Epithelial cell of proximal tubule (primary cell): ENCODE data around the gene HDAC9. TPM values are rescaled to one million over a fixed set of nuclear protein-coding genes. Genes with fewer than 3 reads are reported as not detected.

Experiments used
- DNase-seq: peaks from one replicate; pipeline ENCODE4 v3.0.0-alpha.2; 2011; ENCODE audit warnings: low read depth
- H3K4me3 ChIP-seq: 2 replicates; pipeline ENCODE4 v1.5.1; 2011; ENCODE audit warnings: low read depth, mild to moderate bottlenecking, low read length
- CTCF ChIP-seq: conservative IDR thresholded peaks from 2 replicates; pipeline ENCODE4 v1.5.1; 2012; ENCODE audit warnings: low read depth, mild to moderate bottlenecking, low read length
- total RNA-seq: library from RNA; depleted of rRNA; stranded (reverse); fragments of >200 nt; gene quantifications from 2 replicates; pipeline ENCODE4 v1.2.3, GENCODE V29; 2015

Gene HDAC9
- total RNA-seq, 1 donor from 2014 or later, result 35.5 TPM

- H3K4me3 ChIP-seq, result no peak overlapping the region
- no peak for TF ChIP-seq CTCF
- no peak for DNase-seq
These were observed 199.4 kb downstream of the HDAC9 start for GRCh38 chr7:18694911-18695310.

GRCh38 chr7:18698258-18698734 is 202.7 kb downstream of the HDAC9 start:
- no peak overlapping the region for H3K4me3 ChIP-seq
- DNase-seq, result no peak
- no peak for TF ChIP-seq CTCF

GRCh38 chr7:18700147-18700546 is 204.6 kb downstream of the HDAC9 start:
- DNase-seq, result no peak
- TF ChIP-seq CTCF, result peak; percentile 26

GRCh38 chr7:18702071-18702829 is 206.7 kb downstream of the HDAC9 start:
- TF ChIP-seq CTCF, result no peak
- no peak overlapping the region for H3K4me3 ChIP-seq
- DNase-seq, result no peak

More at GRCh38 chr7:18700147-18700546, 204.6 kb downstream of the HDAC9 start:
- no peak overlapping the region for H3K4me3 ChIP-seq

- no peak overlapping the region for H3K4me3 ChIP-seq
- no peak for DNase-seq
- TF ChIP-seq CTCF, result no peak
These were observed 208.1 kb downstream of the HDAC9 start for GRCh38 chr7:18703685-18704084.

GRCh38 chr7:18706670-18707069 is 211.1 kb downstream of the HDAC9 start:
- DNase-seq, result no peak
- no peak overlapping the region for H3K4me3 ChIP-seq
- no peak for TF ChIP-seq CTCF

GRCh38 chr7:18708204-18708603 is 212.7 kb downstream of the HDAC9 start:
- no peak for DNase-seq
- H3K4me3 ChIP-seq, result no peak overlapping the region
- TF ChIP-seq CTCF, result no peak
